ENCODE data around the gene PCCA. TPM values are rescaled to one million over a fixed set of nuclear protein-coding genes. Genes with fewer than 3 reads are reported as not detected.

PCCA gene
- total and polyA plus RNA-seq, 2 of the 13 experiments (the other 11 are each of a cell fraction or from before 2014, with no cell fraction given), result 15.0 to 32.2 TPM

DNA sequence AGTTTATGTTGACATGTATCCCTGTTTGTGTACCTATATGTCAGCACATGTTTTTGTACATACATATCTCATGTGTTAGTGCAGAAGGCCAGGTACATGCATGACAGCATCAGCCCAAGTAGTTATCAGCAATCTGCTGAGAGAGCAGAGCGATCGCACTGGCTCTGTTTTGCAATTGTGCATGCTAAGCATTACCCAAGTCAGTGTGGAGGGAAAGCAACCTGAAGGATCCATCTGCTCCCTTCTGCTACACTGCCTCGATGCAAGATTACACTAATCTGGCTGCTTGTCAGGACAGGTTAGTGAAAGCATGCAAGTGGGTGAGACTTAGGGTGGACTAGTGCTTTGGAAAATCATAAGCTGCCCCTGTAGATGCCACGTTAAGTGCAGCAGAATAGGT, 211.8 kb downstream of the PCCA start:
- no peak for ATAC-seq
- Histone ChIP-seq H3K9ac (ENCODE audit: insufficient read depth, low read depth, low read length) (no peak overlapping the region), H3K4me3 (replicated peaks in 1 of 3; ENCODE audit: insufficient read depth in 1 of 3, low read depth in 2 of 3, low read length in 3 of 3) (no peak overlapping the region), H3K9me3 (ENCODE audit: low read length) (no peaks in the 10 kb centered on the region), H3K27me3 (ENCODE audit: control insufficient read depth in 1 of 2, insufficient read depth in 2 of 2, low read length in 2 of 2) (no peaks in the 10 kb centered on the region), H2AFZ (ENCODE audit: low read length) (no peak overlapping the region), H3K4me1 (ENCODE audit: insufficient read depth, low read length) (peaks cover 10% of the 10 kb centered on the region), H3K79me2 (ENCODE audit: insufficient read depth, low read length) (no peaks in the 10 kb centered on the region), H3K4me2 (ENCODE audit: low read depth, low read length) (no peak overlapping the region), H3K36me3 (replicated peaks in 1 of 2; ENCODE audit: control insufficient read depth in 1 of 2, insufficient read depth in 2 of 2, low read length in 2 of 2) (peaks cover 2 to 3% of the 10 kb centered on the region in 2 experiments; a peak in 3 of 5 replicates), H3K27ac (ENCODE audit: extremely low read length, insufficient read depth, low read length) (no peak overlapping the region), H4K20me1 (ENCODE audit: insufficient read depth, low read length) (no peaks in the 10 kb centered on the region)
- 92% methylated on average over 4 of the region's 4 CpGs for WGBS (ENCODE audit: low lambda C conversion rate)
- no peak for DNase-seq (ENCODE audit: low spot score)
- ChIA-PET CTCF (ENCODE audit: low intra/inter-chr PET ratio, low total read pairs) (no interaction called here), POLR2A (no interaction called here)
- in situ Hi-C loops (cut with HindIII; ENCODE audit: extremely low pct_ligation_motif_present, low pct_unique_long_range_greater_than_20kb) (no loop called here), intact Hi-C loops (cut with micrococcal nuclease; ENCODE audit: unreplicated experiment) (no loop called here)
- TF ChIP-seq PRMT3 (CRISPR knock-in tag; IDR thresholded peaks at IDR 0.05; ENCODE audit: borderline replicate concordance, low read depth) (no peak), HMG20A (CRISPR knock-in tag; IDR thresholded peaks at IDR 0.05; ENCODE audit: borderline replicate concordance) (no peak), MAFF (IDR thresholded peaks at IDR 0.05; ENCODE audit: low read depth, low read length) (peak; percentile 32; the same call in 1 of the 2 replicates)
- TF ChIP-seq, protein P1, sequence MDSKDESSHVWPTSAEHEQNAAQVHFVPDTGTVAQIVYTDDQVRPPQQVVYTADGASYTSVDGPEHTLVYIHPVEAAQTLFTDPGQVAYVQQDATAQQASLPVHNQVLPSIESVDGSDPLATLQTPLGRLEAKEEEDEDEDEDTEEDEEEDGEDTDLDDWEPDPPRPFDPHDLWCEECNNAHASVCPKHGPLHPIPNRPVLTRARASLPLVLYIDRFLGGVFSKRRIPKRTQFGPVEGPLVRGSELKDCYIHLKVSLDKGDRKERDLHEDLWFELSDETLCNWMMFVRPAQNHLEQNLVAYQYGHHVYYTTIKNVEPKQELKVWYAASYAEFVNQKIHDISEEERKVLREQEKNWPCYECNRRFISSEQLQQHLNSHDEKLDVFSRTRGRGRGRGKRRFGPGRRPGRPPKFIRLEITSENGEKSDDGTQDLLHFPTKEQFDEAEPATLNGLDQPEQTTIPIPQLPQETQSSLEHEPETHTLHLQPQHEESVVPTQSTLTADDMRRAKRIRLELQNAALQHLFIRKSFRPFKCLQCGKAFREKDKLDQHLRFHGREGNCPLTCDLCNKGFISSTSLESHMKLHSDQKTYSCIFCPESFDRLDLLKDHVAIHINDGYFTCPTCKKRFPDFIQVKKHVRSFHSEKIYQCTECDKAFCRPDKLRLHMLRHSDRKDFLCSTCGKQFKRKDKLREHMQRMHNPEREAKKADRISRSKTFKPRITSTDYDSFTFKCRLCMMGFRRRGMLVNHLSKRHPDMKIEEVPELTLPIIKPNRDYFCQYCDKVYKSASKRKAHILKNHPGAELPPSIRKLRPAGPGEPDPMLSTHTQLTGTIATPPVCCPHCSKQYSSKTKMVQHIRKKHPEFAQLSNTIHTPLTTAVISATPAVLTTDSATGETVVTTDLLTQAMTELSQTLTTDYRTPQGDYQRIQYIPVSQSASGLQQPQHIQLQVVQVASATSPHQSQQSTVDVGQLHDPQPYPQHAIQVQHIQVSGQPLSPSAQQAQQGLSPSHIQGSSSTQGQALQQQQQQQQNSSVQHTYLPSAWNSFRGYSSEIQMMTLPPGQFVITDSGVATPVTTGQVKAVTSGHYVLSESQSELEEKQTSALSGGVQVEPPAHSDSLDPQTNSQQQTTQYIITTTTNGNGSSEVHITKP (CRISPR knock-in tag; IDR thresholded peaks at IDR 0.05; ENCODE audit: low read depth), result no peak
- TF ChIP-seq, protein P2, sequence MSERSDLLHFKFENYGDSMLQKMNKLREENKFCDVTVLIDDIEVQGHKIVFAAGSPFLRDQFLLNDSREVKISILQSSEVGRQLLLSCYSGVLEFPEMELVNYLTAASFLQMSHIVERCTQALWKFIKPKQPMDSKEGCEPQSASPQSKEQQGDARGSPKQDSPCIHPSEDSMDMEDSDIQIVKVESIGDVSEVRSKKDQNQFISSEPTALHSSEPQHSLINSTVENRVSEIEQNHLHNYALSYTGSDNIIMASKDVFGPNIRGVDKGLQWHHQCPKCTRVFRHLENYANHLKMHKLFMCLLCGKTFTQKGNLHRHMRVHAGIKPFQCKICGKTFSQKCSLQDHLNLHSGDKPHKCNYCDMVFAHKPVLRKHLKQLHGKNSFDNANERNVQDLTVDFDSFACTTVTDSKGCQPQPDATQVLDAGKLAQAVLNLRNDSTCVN (CRISPR knock-in tag; IDR thresholded peaks at IDR 0.05; ENCODE audit: borderline replicate concordance), result no peak
- TF ChIP-seq, protein P3, sequence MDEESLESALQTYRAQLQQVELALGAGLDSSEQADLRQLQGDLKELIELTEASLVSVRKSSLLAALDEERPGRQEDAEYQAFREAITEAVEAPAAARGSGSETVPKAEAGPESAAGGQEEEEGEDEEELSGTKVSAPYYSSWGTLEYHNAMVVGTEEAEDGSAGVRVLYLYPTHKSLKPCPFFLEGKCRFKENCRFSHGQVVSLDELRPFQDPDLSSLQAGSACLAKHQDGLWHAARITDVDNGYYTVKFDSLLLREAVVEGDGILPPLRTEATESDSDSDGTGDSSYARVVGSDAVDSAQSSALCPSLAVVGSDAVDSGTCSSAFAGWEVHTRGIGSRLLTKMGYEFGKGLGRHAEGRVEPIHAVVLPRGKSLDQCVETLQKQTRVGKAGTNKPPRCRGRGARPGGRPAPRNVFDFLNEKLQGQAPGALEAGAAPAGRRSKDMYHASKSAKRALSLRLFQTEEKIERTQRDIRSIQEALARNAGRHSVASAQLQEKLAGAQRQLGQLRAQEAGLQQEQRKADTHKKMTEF (CRISPR knock-in tag; IDR thresholded peaks at IDR 0.05), result no peak
- no peak for FAIRE-seq
- BruUV-seq (replicated peaks), result no TSS peak
